SU-DHL-6 (cell line): ENCODE results near the gene FYB1.

ENCODE experiments used
- H2AFZ ChIP-seq: fragments of 200-600 bp; sonication (generic); 2 replicates; pipeline ENCODE4 v1.6.1; 2014; ENCODE audit warnings: low read depth, mild to moderate bottlenecking, moderate library complexity, mixed read lengths, antibody characterized with exemption, low read length; ENCODE audit not compliant: severe bottlenecking
- H3F3A ChIP-seq: fragments of 200-600 bp; shearing (Covaris generic); 2 replicates; pipeline ENCODE4 v1.6.0; 2016; ENCODE audit warnings: antibody characterized with exemption, mild to moderate bottlenecking; ENCODE audit not compliant: insufficient read depth
- H3K27ac ChIP-seq: fragments of 200-600 bp; sonication (generic); 2 replicates; pipeline ENCODE4 v1.5.1; 2016; ENCODE audit warnings: low read depth, mild to moderate bottlenecking, low read length, moderate library complexity, mixed read lengths
- H3K27me3 ChIP-seq: fragments of 200-600 bp; sonication (generic), shearing (Covaris generic); 2 replicates; pipeline ENCODE4 v1.6.0; 2014; ENCODE audit warnings: mild to moderate bottlenecking, low read length
- H3K36me3 ChIP-seq: fragments of 200-600 bp; sonication (generic); 2 replicates; pipeline ENCODE4 v1.6.1; 2014; ENCODE audit warnings: mild to moderate bottlenecking, low read length, mixed read lengths
- H3K4me2 ChIP-seq: fragments of 300-600, 200-600 bp; shearing (Covaris generic), sonication (generic); 2 replicates; pipeline ENCODE4 v1.6.0; 2014; ENCODE audit warnings: low read length, low read depth, mild to moderate bottlenecking; ENCODE audit not compliant: poor library complexity, severe bottlenecking
- H3K4me3 ChIP-seq: fragments of 200-600 bp; sonication (generic); 2 replicates; pipeline ENCODE4 v1.5.1; 2014; ENCODE audit warnings: antibody characterized with exemption, low read length, mild to moderate bottlenecking, mixed read lengths; ENCODE audit not compliant: insufficient read depth, poor library complexity, severe bottlenecking
- H3K79me2 ChIP-seq: fragments of 200-600 bp; sonication (generic); 2 replicates; pipeline ENCODE4 v1.6.1; 2014; ENCODE audit warnings: mild to moderate bottlenecking, low read length, moderate library complexity; ENCODE audit not compliant: insufficient read depth
- H3K9ac ChIP-seq: fragments of 200-600 bp; sonication (generic); 2 replicates; pipeline ENCODE4 v1.7.0; 2014; ENCODE audit warnings: mild to moderate bottlenecking, low read length
- H3K9me2 ChIP-seq: fragments of 200-600 bp; sonication (generic); replicated peaks from 2 replicates; pipeline ENCODE4 v1.6.1; 2014; ENCODE audit warnings: low read length; ENCODE audit not compliant: insufficient read depth
- H3K9me3 ChIP-seq: fragments of 200-600 bp; sonication (generic); 2 replicates; pipeline ENCODE4 v1.6.1; 2014; ENCODE audit warnings: low read length, mixed read lengths; ENCODE audit not compliant: insufficient read depth
- H4K20me1 ChIP-seq: fragments of 200-600 bp; sonication (generic); 2 replicates; pipeline ENCODE4 v1.6.1; 2014; ENCODE audit warnings: low read depth, mild to moderate bottlenecking, antibody characterized with exemption, low read length, moderate library complexity, mixed read lengths
- CTCF ChIP-seq: fragments of 200-600 bp; sonication (generic); IDR thresholded peaks from one replicate; pipeline ENCODE4 v1.5.1; 2017; ENCODE audit warnings: antibody characterized with exemption, mild to moderate bottlenecking, low read length, moderate library complexity; ENCODE audit not compliant: insufficient read depth, poor library complexity, severe bottlenecking
- EZH2phosphoT487 ChIP-seq: fragments of 200-600 bp; sonication (generic), shearing (Covaris generic); conservative IDR thresholded peaks from 2 replicates; pipeline ENCODE4 v1.6.1; 2018; ENCODE audit warnings: mild to moderate bottlenecking, antibody characterized with exemption, low read length, moderate library complexity, mixed read lengths

The FYB1 gene

GRCh38 chr5:39262981-39263380 lies 43.6 kb upstream of the FYB1 start:
- Histone ChIP-seq H3K27me3 (no peaks in the 10 kb centered on the region), H3K79me2 (no peaks in the 10 kb centered on the region), H3K9me3 (no peaks in the 10 kb centered on the region), H3K9ac (no peak overlapping the region), H3K4me2 (no peak overlapping the region), H3K9me2 (no peaks in the 10 kb centered on the region), H4K20me1 (no peaks in the 10 kb centered on the region), H3K27ac (no peak overlapping the region), H3K4me3 (no peak overlapping the region), H3F3A (no peaks in the 10 kb centered on the region), H3K36me3 (no peaks in the 10 kb centered on the region), H2AFZ (no peak overlapping the region)
- no peak for TF ChIP-seq CTCF
- no peak for TF ChIP-seq EZH2phosphoT487

DNA sequence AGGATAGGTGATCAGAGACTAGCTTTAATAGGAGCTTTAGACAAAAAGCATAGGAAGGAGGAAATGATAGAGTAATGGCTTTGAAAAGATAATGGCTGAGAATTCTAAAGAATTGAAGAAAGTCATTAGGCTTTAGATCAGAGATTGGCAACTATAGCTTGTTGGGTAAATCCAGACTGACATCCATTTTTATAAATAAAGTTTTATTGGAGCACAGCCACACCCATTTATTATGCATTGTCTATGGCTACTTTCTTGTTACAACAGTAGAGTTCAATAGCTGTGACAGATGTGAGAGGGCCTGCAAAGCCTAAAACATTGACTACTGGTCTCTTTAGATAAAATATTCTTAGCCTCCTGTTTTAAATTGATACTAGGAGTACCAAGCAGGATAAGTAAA lies 40.7 kb upstream of the FYB1 start:
- H3F3A ChIP-seq: no peaks in the 10 kb centered on the region
- H3K27me3 ChIP-seq: no peaks in the 10 kb centered on the region
- no peaks in the 10 kb centered on the region for H3K9me2 ChIP-seq
- H2AFZ ChIP-seq: no peak overlapping the region
- H4K20me1 ChIP-seq: no peaks in the 10 kb centered on the region
- no peak overlapping the region for H3K9ac ChIP-seq
- H3K36me3 ChIP-seq: no peaks in the 10 kb centered on the region
- H3K4me3 ChIP-seq: no peak overlapping the region
- H3K4me2 ChIP-seq: no peak overlapping the region
- H3K79me2 ChIP-seq: no peaks in the 10 kb centered on the region
- H3K27ac ChIP-seq: no peak overlapping the region
- no peak for TF ChIP-seq CTCF
- TF ChIP-seq EZH2phosphoT487: no peak
- H3K9me3 ChIP-seq: no peaks in the 10 kb centered on the region

- no peak overlapping the region for H3K4me3 ChIP-seq
Measured at GRCh38 chr5:39257554-39257953, 38.2 kb upstream of the FYB1 start.

More at GRCh38 chr5:39257554-39257953, 38.2 kb upstream of the FYB1 start:
- H3K9ac ChIP-seq: no peak overlapping the region
- H3K9me2 ChIP-seq: no peaks in the 10 kb centered on the region
- H3K79me2 ChIP-seq: no peaks in the 10 kb centered on the region
- no peak overlapping the region for H2AFZ ChIP-seq
- H4K20me1 ChIP-seq: no peaks in the 10 kb centered on the region
- TF ChIP-seq EZH2phosphoT487 (no peak), CTCF (no peak)
- H3K36me3 ChIP-seq: no peaks in the 10 kb centered on the region
- H3F3A ChIP-seq: no peaks in the 10 kb centered on the region
- no peaks in the 10 kb centered on the region for H3K27me3 ChIP-seq
- no peak overlapping the region for H3K27ac ChIP-seq
- H3K4me2 ChIP-seq: no peak overlapping the region
- H3K9me3 ChIP-seq: no peaks in the 10 kb centered on the region
